Fibroblast of lung (primary cell): ENCODE results near the gene IL31RA. TPM values are rescaled to one million over a fixed set of nuclear protein-coding genes. Genes with fewer than 3 reads are reported as not detected.

ENCODE experiments used
- DNase-seq, 2 donors: peaks; one replicate each; pipeline versions ENCODE4 v3.0.0 to v3.0.0-alpha.2; 2010; ENCODE audit warnings: low read depth in 2 of 2
- H2AFZ ChIP-seq: 2 replicates; pipeline ENCODE4 v1.5.1; 2012; ENCODE audit warnings: low read length, control low read depth, inconsistent platforms
- H3K27ac ChIP-seq: 2 replicates; pipeline ENCODE4 v1.5.1; 2011; ENCODE audit warnings: low read length, control low read depth; ENCODE audit not compliant: insufficient read depth
- H3K27me3 ChIP-seq: 2 replicates; pipeline ENCODE4 v1.5.1; 2011; ENCODE audit warnings: mild to moderate bottlenecking, low read length; ENCODE audit not compliant: control insufficient read depth, insufficient read depth
- H3K36me3 ChIP-seq: 2 replicates; pipeline ENCODE4 v1.5.1; 2011; ENCODE audit warnings: low read length; ENCODE audit not compliant: control insufficient read depth, insufficient read depth
- H3K4me1 ChIP-seq: 2 replicates; pipeline ENCODE4 v1.5.1; 2011; ENCODE audit warnings: low read length; ENCODE audit not compliant: control insufficient read depth, insufficient read depth; ENCODE audit errors: extremely low read depth
- H3K4me2 ChIP-seq: 2 replicates; pipeline ENCODE4 v1.5.1; 2011; ENCODE audit warnings: low read length, control low read depth; ENCODE audit not compliant: insufficient read depth; ENCODE audit errors: extremely low read depth
- H3K4me3 ChIP-seq, 4 experiments: fragments of 200-600 bp in 1 of 4; sonication (generic) in 1 of 4; replicated peaks in 1 of 4; 2 replicates each; pipeline ENCODE4 v1.5.1; 2011 to 2016; ENCODE audit warnings: low read length in 4 of 4, low read depth in 3 of 4, mild to moderate bottlenecking in 3 of 4, control low read depth in 2 of 4, inconsistent platforms in 1 of 4, mixed read lengths in 1 of 4; ENCODE audit not compliant: insufficient read depth in 1 of 4; ENCODE audit errors: control extremely low read depth in 1 of 4
- H3K79me2 ChIP-seq: 2 replicates; pipeline ENCODE4 v1.5.1; 2012; ENCODE audit warnings: mild to moderate bottlenecking, low read length, inconsistent platforms; ENCODE audit not compliant: control insufficient read depth, insufficient read depth
- H3K9ac ChIP-seq: 2 replicates; pipeline ENCODE4 v1.5.1; 2011; ENCODE audit warnings: mild to moderate bottlenecking, low read length, control low read depth; ENCODE audit not compliant: insufficient read depth
- H3K9me3 ChIP-seq: 2 replicates; pipeline ENCODE4 v1.5.1; 2012; ENCODE audit warnings: low read depth, low read length; ENCODE audit not compliant: control insufficient read depth, insufficient read depth
- H4K20me1 ChIP-seq: 2 replicates; pipeline ENCODE4 v1.5.1; 2011; ENCODE audit warnings: low read length; ENCODE audit not compliant: control insufficient read depth, insufficient read depth; ENCODE audit errors: extremely low read depth
- EZH2 ChIP-seq: IDR thresholded peaks from 2 replicates; pipeline ENCODE4 v1.5.1; 2012; ENCODE audit warnings: low read length, control low read depth, mild to moderate bottlenecking; ENCODE audit errors: missing control alignments
- polyA plus RNA-seq, 2 donors: library from polyadenylated mRNA; depleted of rRNA in 1 of 2; stranded (reverse) in 1 of 2; unstranded in 1 of 2; fragments of >200 nt; gene quantifications; 2 replicates each; pipeline ENCODE4 v1.2.1, GENCODE V29; 2011 to 2012; ENCODE audit warnings: missing spikeins in 1 of 2
- total RNA-seq: library from RNA; depleted of rRNA; stranded (reverse); fragments of >200 nt; gene quantifications from 2 replicates; pipeline ENCODE4 v1.2.1, GENCODE V29; 2014
- TF ChIP-seq, protein P1 (sequence below), 2 donors: IDR thresholded peaks in 1 of 2; conservative IDR thresholded peaks in 1 of 2; 1 replicate in 1 of 2; 2 replicates in 1 of 2; pipeline ENCODE4 v1.5.1; 2011 to 2012; ENCODE audit warnings: low read length in 2 of 2, control low read depth in 1 of 2, inconsistent platforms in 1 of 2, low read depth in 1 of 2, mild to moderate bottlenecking in 1 of 2

The IL31RA gene
- total and polyA plus RNA-seq, 2 donors (not counting 1 experiment from before 2014, with no cell fraction given): 0.28 to 2.6 TPM

DNA sequence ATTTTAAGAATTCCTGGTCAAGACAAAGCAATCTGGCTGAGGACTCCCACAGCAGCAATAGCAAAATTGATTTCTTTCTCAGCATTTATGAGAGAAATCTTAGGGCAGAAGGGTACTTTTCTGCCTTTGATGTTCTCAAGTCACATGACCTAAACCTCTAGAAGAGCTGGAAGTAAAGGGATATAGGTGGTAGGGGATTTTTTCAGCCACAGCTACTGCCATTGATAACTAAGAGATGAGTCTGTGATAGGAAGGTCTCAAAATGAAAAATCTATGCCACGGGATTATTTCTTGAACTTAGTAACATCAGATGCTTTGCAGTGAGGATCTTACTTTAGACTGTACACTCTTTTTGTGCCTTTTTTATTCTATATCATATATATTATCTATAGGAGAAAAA is 108.1 kb downstream of the IL31RA start:
- no peaks in the 10 kb centered on the region for H4K20me1 ChIP-seq
- no peaks in the 10 kb centered on the region for H3K9me3 ChIP-seq
- H3K79me2 ChIP-seq: peaks cover 7% of the 10 kb centered on the region
- no peak overlapping the region for H2AFZ ChIP-seq
- DNase-seq: no peak
- no peak overlapping the region for H3K4me2 ChIP-seq
- TF ChIP-seq EZH2: no peak
- TF ChIP-seq, protein P1, sequence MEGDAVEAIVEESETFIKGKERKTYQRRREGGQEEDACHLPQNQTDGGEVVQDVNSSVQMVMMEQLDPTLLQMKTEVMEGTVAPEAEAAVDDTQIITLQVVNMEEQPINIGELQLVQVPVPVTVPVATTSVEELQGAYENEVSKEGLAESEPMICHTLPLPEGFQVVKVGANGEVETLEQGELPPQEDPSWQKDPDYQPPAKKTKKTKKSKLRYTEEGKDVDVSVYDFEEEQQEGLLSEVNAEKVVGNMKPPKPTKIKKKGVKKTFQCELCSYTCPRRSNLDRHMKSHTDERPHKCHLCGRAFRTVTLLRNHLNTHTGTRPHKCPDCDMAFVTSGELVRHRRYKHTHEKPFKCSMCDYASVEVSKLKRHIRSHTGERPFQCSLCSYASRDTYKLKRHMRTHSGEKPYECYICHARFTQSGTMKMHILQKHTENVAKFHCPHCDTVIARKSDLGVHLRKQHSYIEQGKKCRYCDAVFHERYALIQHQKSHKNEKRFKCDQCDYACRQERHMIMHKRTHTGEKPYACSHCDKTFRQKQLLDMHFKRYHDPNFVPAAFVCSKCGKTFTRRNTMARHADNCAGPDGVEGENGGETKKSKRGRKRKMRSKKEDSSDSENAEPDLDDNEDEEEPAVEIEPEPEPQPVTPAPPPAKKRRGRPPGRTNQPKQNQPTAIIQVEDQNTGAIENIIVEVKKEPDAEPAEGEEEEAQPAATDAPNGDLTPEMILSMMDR (conservative IDR thresholded peaks at IDR 0.05 in 1 of 2, IDR thresholded peaks at IDR 0.05 in 1 of 2; ENCODE audit: low read depth in 1 of 2, low read length in 2 of 2): no peak
- H3K9ac ChIP-seq: no peak overlapping the region
- H3K36me3 ChIP-seq: peaks cover 16% of the 10 kb centered on the region
- no peak overlapping the region for H3K27ac ChIP-seq
- no peaks in the 10 kb centered on the region for H3K27me3 ChIP-seq
- no peak overlapping the region for H3K4me3 ChIP-seq
- no peaks in the 10 kb centered on the region for H3K4me1 ChIP-seq

DNA sequence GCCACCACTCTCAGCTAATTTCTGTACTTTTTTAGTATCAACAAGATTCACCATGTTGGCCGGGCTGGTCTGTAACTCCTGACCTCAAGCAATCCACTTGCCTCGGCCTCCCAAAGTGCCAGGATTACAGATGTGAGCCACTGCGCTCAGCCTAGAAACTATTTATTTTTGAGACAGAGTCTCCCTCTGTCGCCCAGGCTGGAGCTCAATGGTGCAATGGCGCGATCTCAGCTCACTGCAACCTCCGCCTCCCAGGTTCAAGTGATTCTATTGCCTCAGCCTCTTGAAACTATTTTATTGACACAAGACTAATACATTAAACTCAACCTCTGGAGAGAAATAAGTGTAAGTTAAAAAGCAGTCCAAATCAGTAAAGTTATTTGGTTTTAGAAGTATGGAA is 109.6 kb downstream of the IL31RA start:
- Histone ChIP-seq H3K27me3 (no peaks in the 10 kb centered on the region), H3K9me3 (no peaks in the 10 kb centered on the region), H3K36me3 (peaks cover 16% of the 10 kb centered on the region), H2AFZ (no peak overlapping the region), H3K9ac (no peak overlapping the region), H3K4me3 (no peak overlapping the region), H3K4me2 (no peak overlapping the region), H3K79me2 (peaks cover 10% of the 10 kb centered on the region), H4K20me1 (no peaks in the 10 kb centered on the region), H3K4me1 (no peaks in the 10 kb centered on the region), H3K27ac (no peak overlapping the region)
- no peak for DNase-seq
- TF ChIP-seq EZH2: no peak
- TF ChIP-seq, protein P1 (conservative IDR thresholded peaks at IDR 0.05 in 1 of 2, IDR thresholded peaks at IDR 0.05 in 1 of 2; ENCODE audit: low read depth in 1 of 2, low read length in 2 of 2): no peak

DNA sequence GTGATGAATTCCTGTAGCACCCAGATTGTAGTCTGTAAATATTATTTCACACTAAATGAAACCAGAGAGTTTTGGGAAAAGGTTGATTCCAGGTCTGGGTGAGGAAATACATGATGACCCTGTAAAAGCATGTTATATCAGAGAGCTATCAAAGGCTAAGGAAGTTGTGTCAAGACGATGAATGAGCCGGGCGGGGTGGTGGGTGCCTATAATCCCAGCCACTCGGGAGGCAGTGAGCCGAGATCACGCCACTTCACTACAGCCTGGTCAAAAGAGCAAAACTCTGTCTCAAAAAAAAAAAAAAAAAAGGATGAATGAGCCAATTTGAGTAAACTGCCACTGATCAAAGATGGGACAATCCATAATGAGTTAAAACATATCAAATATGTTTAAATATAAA is 114.4 kb downstream of the IL31RA start:
- Histone ChIP-seq H3K9ac (no peak overlapping the region), H2AFZ (no peak overlapping the region), H3K27ac (no peak overlapping the region), H3K4me3 (no peak overlapping the region), H3K4me1 (peaks cover 3% of the 10 kb centered on the region), H3K27me3 (no peaks in the 10 kb centered on the region), H3K4me2 (no peak overlapping the region), H3K36me3 (peaks cover 10% of the 10 kb centered on the region), H4K20me1 (no peaks in the 10 kb centered on the region), H3K9me3 (no peaks in the 10 kb centered on the region), H3K79me2 (peaks cover 28% of the 10 kb centered on the region)
- no peak for DNase-seq
- TF ChIP-seq, protein P1 (conservative IDR thresholded peaks at IDR 0.05 in 1 of 2, IDR thresholded peaks at IDR 0.05 in 1 of 2; ENCODE audit: low read depth in 1 of 2, low read length in 2 of 2): no peak
- TF ChIP-seq EZH2: no peak
